ENCODE results near the gene MERTK.

DNA sequence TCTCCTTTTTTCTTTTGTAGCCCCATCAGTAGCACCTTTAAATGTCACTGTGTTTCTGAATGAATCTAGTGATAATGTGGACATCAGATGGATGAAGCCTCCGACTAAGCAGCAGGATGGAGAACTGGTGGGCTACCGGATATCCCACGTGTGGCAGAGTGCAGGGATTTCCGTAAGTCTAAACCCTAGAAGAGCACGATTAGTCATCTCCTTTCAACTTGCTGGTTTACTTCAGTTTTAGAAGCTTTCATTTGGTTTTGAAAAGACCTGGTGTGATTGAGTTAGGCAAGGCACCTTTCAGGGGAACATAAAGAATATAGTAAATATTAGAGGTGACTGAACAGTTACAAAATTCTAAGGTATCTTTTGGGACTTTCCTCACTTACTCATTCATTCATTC, 84.4 kb downstream of the MERTK start:
- TF ChIP-seq CTCF (conservative IDR thresholded peaks at IDR 0.05; ENCODE audit: low read depth, low read length) (no peak), EZH2 (IDR thresholded peaks at IDR 0.05; ENCODE audit: borderline replicate concordance, low read depth, low read length, poor library complexity, severe bottlenecking) (no peak)

Data from A673 (cell line).